HG03571 (cell line): ENCODE results near the gene ABCC8.
"Not testable (repeated sequence)": the region's sequence is repeated elsewhere in the genome, so short reads cannot be mapped to it uniquely, and the experiment has no call there.

Experiments used
- ATAC-seq: cut with Tn5 transposase; IDR thresholded peaks from one replicate; pipeline ENCODE4 v1.9.1; 2021; ENCODE audit not compliant: unreplicated experiment

Gene ABCC8

GRCh38 chr11:17432002-17432401 is 44.6 kb downstream of the ABCC8 start:
- ATAC-seq: no peak

GRCh38 chr11:17431139-17431538 is 45.5 kb downstream of the ABCC8 start:
- ATAC-seq: no peak

GRCh38 chr11:17430616-17431015 is 46.0 kb downstream of the ABCC8 start:
- no peak for ATAC-seq

- ATAC-seq: no peak
These were observed 47.7 kb downstream of the ABCC8 start for GRCh38 chr11:17428925-17429324.

GRCh38 chr11:17428261-17428660 is 48.4 kb downstream of the ABCC8 start:
- no peak for ATAC-seq

- not testable (repeated sequence) for ATAC-seq
These were observed 50.4 kb downstream of the ABCC8 start for GRCh38 chr11:17426233-17426632.

GRCh38 chr11:17423533-17424310 is 52.9 kb downstream of the ABCC8 start:
- no peak for ATAC-seq

- ATAC-seq: no peak
These were observed 54.9 kb downstream of the ABCC8 start for GRCh38 chr11:17421781-17422180.

- ATAC-seq: no peak
These were observed 58.1 kb downstream of the ABCC8 start for GRCh38 chr11:17418444-17419081.

GRCh38 chr11:17416492-17416891 is 60.2 kb downstream of the ABCC8 start:
- ATAC-seq: no peak

- no peak for ATAC-seq
These were observed 61.0 kb downstream of the ABCC8 start for GRCh38 chr11:17415523-17416104.

- ATAC-seq: no peak
These were observed 61.7 kb downstream of the ABCC8 start for GRCh38 chr11:17414992-17415391.

- ATAC-seq: no peak
These were observed 62.3 kb downstream of the ABCC8 start for GRCh38 chr11:17414317-17414737.

GRCh38 chr11:17413414-17414316 is 63.0 kb downstream of the ABCC8 start:
- ATAC-seq: no peak

- no peak for ATAC-seq
These were observed 64.0 kb downstream of the ABCC8 start for GRCh38 chr11:17412488-17413180.

- ATAC-seq: no peak
These were observed 65.2 kb downstream of the ABCC8 start for GRCh38 chr11:17411418-17411817.

GRCh38 chr11:17410606-17411379 is 65.9 kb downstream of the ABCC8 start:
- ATAC-seq: no peak

GRCh38 chr11:17408641-17409040 is 68.0 kb downstream of the ABCC8 start:
- ATAC-seq: no peak

- no peak for ATAC-seq
These were observed 68.6 kb downstream of the ABCC8 start for GRCh38 chr11:17408026-17408425.

GRCh38 chr11:17407575-17407974 is 69.1 kb downstream of the ABCC8 start:
- no peak for ATAC-seq
